ENCODE measurements around the gene PCSK6. TPM values are rescaled to one million over a fixed set of nuclear protein-coding genes. Genes with fewer than 3 reads are reported as not detected.

PCSK6 gene
- total RNA-seq, 2 donors from 2014 or later = 29.9 to 39.5 TPM

DNA sequence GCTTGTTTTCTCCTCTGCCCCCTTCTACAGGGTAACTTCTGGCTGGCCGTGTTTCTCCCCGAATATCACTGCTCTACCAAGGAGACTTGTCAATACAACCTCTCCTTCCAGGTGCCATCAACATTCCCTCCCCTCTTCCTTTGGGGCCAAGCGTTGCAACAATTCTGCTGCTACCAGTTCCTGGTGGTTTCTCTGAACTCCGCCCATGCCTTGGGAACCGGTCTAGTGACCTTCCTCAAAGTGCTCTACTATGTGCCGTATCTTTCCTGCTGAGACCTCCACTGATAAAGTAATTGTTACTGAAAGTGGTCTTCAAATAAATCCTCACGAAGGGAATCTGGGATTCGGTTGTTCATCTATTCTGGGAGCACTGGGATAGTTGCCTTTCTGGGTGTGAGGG, 26.2 kb downstream of the PCSK6 start:
- peak overlapping the region; percentile 46 for H3K27ac ChIP-seq

DNA sequence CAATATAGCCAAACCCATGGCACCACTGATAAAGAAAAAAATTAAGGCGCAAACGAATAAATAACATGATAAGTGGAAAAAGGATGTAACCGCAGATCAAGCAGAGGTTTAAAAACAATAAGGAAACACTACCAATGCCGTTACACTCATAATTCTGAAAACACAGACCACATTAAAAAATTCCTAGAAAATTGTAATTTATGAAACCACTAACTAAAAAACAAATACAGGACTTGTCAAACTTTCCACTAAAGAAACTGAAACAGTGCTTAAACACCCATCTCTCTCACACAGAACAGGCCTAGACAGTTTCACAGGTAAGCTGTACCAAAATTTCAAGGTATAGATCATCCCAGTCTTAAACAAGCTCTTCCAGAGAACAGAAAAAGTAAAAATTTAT, 28.4 kb downstream of the PCSK6 start:
- no peak for TF ChIP-seq CTCF (IDR thresholded peaks at IDR 0.05)
- H3K4me1 ChIP-seq = no peaks in the 10 kb centered on the region
- H3K27me3 ChIP-seq = no peaks in the 10 kb centered on the region
- no peak for DNase-seq
- no peak overlapping the region for H3K27ac ChIP-seq
- H3K9ac ChIP-seq (ENCODE audit: low read depth in 2 of 2, low read length in 2 of 2) = no peak overlapping the region
- H3K4me3 ChIP-seq = no peak overlapping the region
- H3K9me3 ChIP-seq = no peaks in the 10 kb centered on the region
- H3K36me3 ChIP-seq = no peaks in the 10 kb centered on the region
- intact Hi-C loops (cut with DNase I) = no loop called here

More for the DNA sequence above, 26.2 kb downstream of the PCSK6 start:
- Histone ChIP-seq H3K27me3 (no peaks in the 10 kb centered on the region), H3K9me3 (no peaks in the 10 kb centered on the region), H3K4me3 (no peak overlapping the region), H3K36me3 (no peaks in the 10 kb centered on the region), H3K4me1 (no peaks in the 10 kb centered on the region), H3K9ac (ENCODE audit: low read depth in 2 of 2, low read length in 2 of 2) (no peak overlapping the region)
- peak; percentile 81 for DNase-seq
- no peak for TF ChIP-seq CTCF (IDR thresholded peaks at IDR 0.05)
- intact Hi-C loops (cut with DNase I) = no loop called here

DNA sequence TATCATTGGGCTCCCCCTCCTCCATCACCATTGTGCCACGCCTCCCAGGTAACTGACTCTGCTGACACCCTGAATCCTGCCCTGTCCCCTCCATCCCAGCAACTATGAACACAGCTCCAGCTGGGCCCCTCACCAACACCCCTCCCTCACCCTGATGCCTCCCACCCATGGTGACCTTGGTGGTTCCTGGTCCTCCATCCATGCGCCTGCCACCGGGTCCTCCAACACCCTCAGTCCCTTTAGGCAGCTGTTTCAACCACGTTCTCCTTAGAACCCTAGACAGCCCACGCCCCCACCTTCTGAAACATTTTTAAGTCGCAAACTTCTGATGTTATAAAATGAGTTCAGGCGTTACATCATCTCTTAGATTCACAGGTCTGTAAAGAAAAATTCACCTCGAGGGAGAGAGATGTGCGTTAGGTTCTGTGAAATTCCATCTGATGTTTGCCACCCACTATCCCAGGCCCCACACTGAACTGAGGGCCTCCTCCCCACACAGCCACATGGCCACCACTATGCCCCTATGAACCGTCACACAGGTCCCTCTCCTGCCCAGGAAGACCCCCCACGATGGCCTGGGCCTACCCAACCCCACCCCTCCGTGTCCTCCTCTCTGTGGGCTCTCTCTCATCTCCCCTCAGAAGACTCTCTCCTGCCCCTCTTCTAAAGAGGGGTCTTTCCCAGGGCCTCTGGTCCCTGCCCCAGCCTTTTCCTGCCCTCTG, 29.8 kb downstream of the PCSK6 start:
- no peak overlapping the region for H3K4me3 ChIP-seq
- H3K27ac ChIP-seq = no peak overlapping the region
- intact Hi-C loops (cut with DNase I) = no loop called here
- no peaks in the 10 kb centered on the region for H3K9me3 ChIP-seq
- H3K9ac ChIP-seq (ENCODE audit: low read depth in 2 of 2, low read length in 2 of 2) = no peak overlapping the region
- no peaks in the 10 kb centered on the region for H3K36me3 ChIP-seq
- no peaks in the 10 kb centered on the region for H3K27me3 ChIP-seq
- no peak for DNase-seq
- no peaks in the 10 kb centered on the region for H3K4me1 ChIP-seq
- TF ChIP-seq CTCF (IDR thresholded peaks at IDR 0.05) = no peak

GRCh38 chr15:101458908-101459578, 30.5 kb downstream of the PCSK6 start:
- intact Hi-C loops (cut with DNase I) = no loop called here
- Histone ChIP-seq H3K9me3 (no peaks in the 10 kb centered on the region), H3K4me1 (no peaks in the 10 kb centered on the region), H3K36me3 (no peaks in the 10 kb centered on the region), H3K9ac (ENCODE audit: low read depth in 2 of 2, low read length in 2 of 2) (no peak overlapping the region), H3K4me3 (no peak overlapping the region), H3K27me3 (no peaks in the 10 kb centered on the region), H3K27ac (peak overlapping the region; percentile 14)
- no peak for DNase-seq
- TF ChIP-seq CTCF (IDR thresholded peaks at IDR 0.05) = no peak

DNA sequence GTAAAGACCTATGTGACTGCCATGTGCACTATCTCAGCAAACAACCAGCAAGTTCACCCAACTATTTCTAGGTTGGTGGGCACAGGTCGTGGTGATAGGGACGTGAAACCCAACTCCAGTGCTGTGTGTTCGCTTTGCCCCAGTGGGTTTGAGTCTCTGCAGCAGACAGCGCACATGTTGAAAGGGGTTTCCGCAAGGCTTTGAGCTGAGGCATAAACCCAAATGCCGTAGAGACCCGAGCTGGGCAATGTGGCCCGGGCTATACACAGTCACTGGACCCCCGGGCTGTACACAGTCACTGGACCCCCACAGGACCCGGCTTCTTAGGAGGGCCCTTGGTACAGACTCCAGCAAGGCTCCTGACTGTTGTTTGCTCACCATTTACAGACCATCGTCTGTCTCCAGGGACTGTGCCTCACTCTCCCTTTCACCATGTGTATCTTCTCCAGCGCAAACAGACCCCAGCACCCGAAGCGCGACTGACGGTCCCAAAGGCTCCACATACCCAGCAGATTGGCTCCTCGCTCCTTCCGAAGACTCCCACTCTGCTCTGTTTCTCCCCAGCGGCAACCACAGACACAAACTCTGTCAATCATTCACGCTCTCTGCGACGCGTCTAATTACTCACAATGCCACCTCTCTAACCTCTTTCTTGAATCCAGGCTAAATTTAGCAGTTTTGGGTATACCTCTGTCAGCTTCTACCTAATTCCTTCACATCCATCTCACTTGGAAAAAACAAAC, 31.2 kb downstream of the PCSK6 start:
- no peak for DNase-seq
- H3K27ac ChIP-seq = peak overlapping the region; percentile 14

More for the DNA sequence above, 31.2 kb downstream of the PCSK6 start:
- Histone ChIP-seq H3K9me3 (no peaks in the 10 kb centered on the region), H3K4me3 (no peak overlapping the region), H3K36me3 (no peaks in the 10 kb centered on the region), H3K9ac (ENCODE audit: low read depth in 2 of 2, low read length in 2 of 2) (no peak overlapping the region), H3K27me3 (no peaks in the 10 kb centered on the region), H3K4me1 (no peaks in the 10 kb centered on the region)
- intact Hi-C loops (cut with DNase I) = no loop called here
- no peak for TF ChIP-seq CTCF (IDR thresholded peaks at IDR 0.05)
